Measurements from ENCODE around the gene GNB1.

Gene GNB1

GRCh38 chr1:1903224-1903623, 12.3 kb upstream of the GNB1 start:
- no peak for DNase-seq (ENCODE audit: extremely low read depth, low read depth)
- TF ChIP-seq CTCF (IDR thresholded peaks at IDR 0.05; ENCODE audit: low read depth, low read length) = no peak

GRCh38 chr1:1901641-1902294, 10.9 kb upstream of the GNB1 start:
- no peak for DNase-seq (ENCODE audit: extremely low read depth, low read depth)

GRCh38 chr1:1900883-1901640, 10.2 kb upstream of the GNB1 start:
- no peak for DNase-seq (ENCODE audit: extremely low read depth, low read depth)
- no peak for TF ChIP-seq CTCF (IDR thresholded peaks at IDR 0.05; ENCODE audit: low read depth, low read length)

More at GRCh38 chr1:1901641-1902294, 10.9 kb upstream of the GNB1 start:
- TF ChIP-seq CTCF (IDR thresholded peaks at IDR 0.05; ENCODE audit: low read depth, low read length) = no peak

GRCh38 chr1:1899967-1900327, 9.1 kb upstream of the GNB1 start:
- no peak for TF ChIP-seq CTCF (IDR thresholded peaks at IDR 0.05; ENCODE audit: low read depth, low read length)
- DNase-seq (ENCODE audit: extremely low read depth, low read depth) = no peak

- no peak; the same call in 1 of the 2 replicates for TF ChIP-seq CTCF (IDR thresholded peaks at IDR 0.05; ENCODE audit: low read depth, low read length)
- no peak for DNase-seq (ENCODE audit: extremely low read depth, low read depth)
These were observed 8.5 kb upstream of the GNB1 start for GRCh38 chr1:1899266-1899966.

- TF ChIP-seq CTCF (IDR thresholded peaks at IDR 0.05; ENCODE audit: low read depth, low read length) = no peak
- DNase-seq (ENCODE audit: extremely low read depth, low read depth) = no peak
These were observed 7.5 kb upstream of the GNB1 start for GRCh38 chr1:1898246-1898933.
